ENCODE data around the gene AGPAT3. TPM values are rescaled to one million over a fixed set of nuclear protein-coding genes. Genes with fewer than 3 reads are reported as not detected.
A peak's percentile ranks its signal among the peaks of the same experiment; 100 is the strongest.

AGPAT3 gene, protein sequence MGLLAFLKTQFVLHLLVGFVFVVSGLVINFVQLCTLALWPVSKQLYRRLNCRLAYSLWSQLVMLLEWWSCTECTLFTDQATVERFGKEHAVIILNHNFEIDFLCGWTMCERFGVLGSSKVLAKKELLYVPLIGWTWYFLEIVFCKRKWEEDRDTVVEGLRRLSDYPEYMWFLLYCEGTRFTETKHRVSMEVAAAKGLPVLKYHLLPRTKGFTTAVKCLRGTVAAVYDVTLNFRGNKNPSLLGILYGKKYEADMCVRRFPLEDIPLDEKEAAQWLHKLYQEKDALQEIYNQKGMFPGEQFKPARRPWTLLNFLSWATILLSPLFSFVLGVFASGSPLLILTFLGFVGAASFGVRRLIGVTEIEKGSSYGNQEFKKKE
- 7.7 TPM for polyA plus RNA-seq (2013, experiment 1 of 2)
- polyA plus RNA-seq (2013, experiment 2 of 2) = 7.4 TPM

DNA sequence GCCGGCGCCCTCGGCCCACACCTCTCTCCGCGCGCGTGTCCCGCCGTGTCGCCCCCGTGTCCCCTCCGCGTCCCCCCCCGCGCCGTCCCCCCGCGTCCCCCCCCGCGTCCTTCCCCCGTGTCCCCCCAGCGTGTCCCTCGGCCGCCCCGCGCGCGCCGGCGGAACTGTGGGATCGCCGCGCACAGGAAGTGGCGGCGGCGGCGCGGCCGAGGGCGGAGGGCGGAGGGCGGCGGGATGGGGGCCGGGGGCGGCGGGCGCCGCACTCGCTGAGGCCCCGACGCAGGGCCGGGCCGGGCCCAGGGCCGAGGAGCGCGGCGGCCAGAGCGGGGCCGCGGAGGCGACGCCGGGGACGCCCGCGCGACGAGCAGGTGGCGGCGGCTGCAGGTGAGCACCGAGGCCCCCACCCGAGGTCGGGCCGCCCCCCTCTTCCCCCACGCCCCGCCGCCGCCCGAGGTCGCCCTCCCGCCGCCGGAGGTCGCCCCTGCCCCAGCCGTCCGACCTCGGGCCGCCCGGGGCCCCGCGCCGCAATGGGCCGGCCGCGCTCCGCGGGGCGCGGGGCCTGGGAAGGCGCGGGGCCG, at the start of gene AGPAT3:
TSS of gene AGPAT3 (plus strand) at position 262 of the 578 bp plus-strand sequence. CDS start 94,459 bp downstream, outside the sequence.
- peak within 1 kb of the TSS; percentile 88 for H3K18ac ChIP-seq (ENCODE audit: low read length)
- H3K4me1 ChIP-seq (ENCODE audit: control insufficient read depth in 2 of 2, insufficient read depth in 1 of 2, low read depth in 1 of 2, low read length in 2 of 2) = peaks cover 1 to 8% of the 10 kb centered on the region in 2 donors
- DNase-seq (ENCODE audit: low spot score) = no peak

DNA sequence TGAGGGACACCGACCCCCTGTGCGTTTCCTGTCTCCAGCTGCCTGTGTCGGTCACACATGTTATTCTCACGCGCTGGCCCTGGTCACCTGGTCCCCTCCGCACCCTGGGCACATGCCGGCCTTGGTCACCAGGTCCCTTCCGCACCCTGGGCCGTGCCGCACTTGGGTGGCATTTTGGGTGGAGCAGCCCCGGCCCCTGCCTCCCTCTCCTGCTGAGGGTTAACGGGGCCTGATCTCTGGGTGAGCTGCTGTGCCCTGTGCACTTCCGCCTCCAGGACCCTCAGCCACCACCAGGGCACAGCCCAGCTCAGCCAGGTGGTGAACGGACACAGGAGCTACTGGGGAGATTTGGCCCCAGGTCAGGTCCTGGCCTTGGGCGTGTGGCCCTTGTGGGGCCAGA, 49.0 kb upstream of the AGPAT3 start:
- no CpG with 5 or more reads among the region's 15 CpGs for WGBS, 2 donors (ENCODE audit: extremely low coverage in 2 of 2, insufficient read length in 2 of 2, insufficient replicate concordance in 1 of 2)
- H2AFZ ChIP-seq (ENCODE audit: low read length) = no peak overlapping the region

More for the DNA sequence above, at the start of gene AGPAT3:
- Histone ChIP-seq H3K27ac (replicated peaks; ENCODE audit: low read length) (no peak within 1 kb of the TSS), H3K79me1 (ENCODE audit: low read depth, low read length) (no peaks in the 10 kb centered on the region), H2BK120ac (ENCODE audit: low read depth, low read length) (no peak within 1 kb of the TSS), H4K8ac (ENCODE audit: low read depth, low read length) (no peak within 1 kb of the TSS), H2BK5ac (ENCODE audit: low read length) (peak within 1 kb of the TSS; percentile 29), H3K4ac (ENCODE audit: low read length) (no peak within 1 kb of the TSS), H3K4me3 (ENCODE audit: low read length in 2 of 2) (peak within 1 kb of the TSS; percentile 61 to 77), H2AK5ac (ENCODE audit: low read depth, low read length) (no peak within 1 kb of the TSS), H3K27me3 (ENCODE audit: control insufficient read depth in 3 of 3, insufficient read depth in 3 of 3, low read depth in 1 of 3, low read length in 3 of 3) (peaks cover 0 to 34% (median 0%) of the 10 kb centered on the region in 3 experiments), H4K91ac (ENCODE audit: low read depth, low read length, poor library complexity) (no peak within 1 kb of the TSS), H3K4me2 (ENCODE audit: insufficient read depth, low read length, poor library complexity, severe bottlenecking) (peak within 1 kb of the TSS; percentile 82), H2BK12ac (ENCODE audit: low read length) (no peak within 1 kb of the TSS), H3K9me3 (replicated peaks in 1 of 2; ENCODE audit: control insufficient read depth in 2 of 2, insufficient read depth in 1 of 2, low read depth in 1 of 2, low read length in 2 of 2) (no peaks in the 10 kb centered on the region), H3K9ac (ENCODE audit: low read depth, low read length, poor library complexity) (peak within 1 kb of the TSS; percentile 55), H2AFZ (ENCODE audit: low read length) (peak within 1 kb of the TSS; percentile 95), H3K14ac (ENCODE audit: low read length) (peak within 1 kb of the TSS; percentile 50), H3K36me3 (replicated peaks in 1 of 2; ENCODE audit: control insufficient read depth in 2 of 2, insufficient read depth in 2 of 2, low read length in 2 of 2) (peaks cover 0 to 31% of the 10 kb centered on the region in 2 donors), H3K23ac (ENCODE audit: low read depth, low read length, poor library complexity) (no peak within 1 kb of the TSS), H2BK15ac (ENCODE audit: low read length) (peak within 1 kb of the TSS; percentile 59)
- WGBS, 2 donors (ENCODE audit: extremely low coverage in 2 of 2, insufficient read length in 2 of 2, insufficient replicate concordance in 1 of 2) = no CpG with 5 or more reads among the region's 102 CpGs

GRCh38 chr21:43816611-43817071, 48.4 kb upstream of the AGPAT3 start:
- Histone ChIP-seq H2BK15ac (ENCODE audit: low read length) (peak overlapping the region; percentile 54), H3K18ac (ENCODE audit: low read length) (peak overlapping the region; percentile 80), H3K4me2 (ENCODE audit: insufficient read depth, low read length, poor library complexity, severe bottlenecking) (no peak overlapping the region), H3K9me3 (replicated peaks in 1 of 2; ENCODE audit: control insufficient read depth in 2 of 2, insufficient read depth in 1 of 2, low read depth in 1 of 2, low read length in 2 of 2) (peaks cover 3 to 6% of the 10 kb centered on the region in 2 donors), H3K27me3 (ENCODE audit: control insufficient read depth in 3 of 3, insufficient read depth in 3 of 3, low read depth in 1 of 3, low read length in 3 of 3) (no peaks in the 10 kb centered on the region), H3K4me3 (ENCODE audit: low read length in 2 of 2) (no peak overlapping the region), H2AFZ (ENCODE audit: low read length) (no peak overlapping the region), H3K4me1 (ENCODE audit: control insufficient read depth in 2 of 2, insufficient read depth in 1 of 2, low read depth in 1 of 2, low read length in 2 of 2) (peaks cover 5 to 8% of the 10 kb centered on the region in 2 donors), H3K79me1 (ENCODE audit: low read depth, low read length) (no peaks in the 10 kb centered on the region), H4K91ac (ENCODE audit: low read depth, low read length, poor library complexity) (no peak overlapping the region), H3K23ac (ENCODE audit: low read depth, low read length, poor library complexity) (peak overlapping the region; percentile 0), H3K14ac (ENCODE audit: low read length) (peak overlapping the region; percentile 0), H3K9ac (ENCODE audit: low read depth, low read length, poor library complexity) (no peak overlapping the region), H3K36me3 (replicated peaks in 1 of 2; ENCODE audit: control insufficient read depth in 2 of 2, insufficient read depth in 2 of 2, low read length in 2 of 2) (no peaks in the 10 kb centered on the region), H3K27ac (replicated peaks; ENCODE audit: low read length) (no peak overlapping the region), H2BK120ac (ENCODE audit: low read depth, low read length) (no peak overlapping the region), H4K8ac (ENCODE audit: low read depth, low read length) (no peak overlapping the region), H2BK5ac (ENCODE audit: low read length) (peak overlapping the region; percentile 82), H2AK5ac (ENCODE audit: low read depth, low read length) (peak overlapping the region; percentile 48), H3K4ac (ENCODE audit: low read length) (no peak overlapping the region), H2BK12ac (ENCODE audit: low read length) (peak overlapping the region; percentile 73)
- DNase-seq (ENCODE audit: low spot score) = no peak
- WGBS, 2 donors (ENCODE audit: extremely low coverage in 2 of 2, insufficient read length in 2 of 2, insufficient replicate concordance in 1 of 2) = no CpG with 5 or more reads among the region's 14 CpGs

More for the DNA sequence above, 49.0 kb upstream of the AGPAT3 start:
- Histone ChIP-seq H4K91ac (ENCODE audit: low read depth, low read length, poor library complexity) (peak overlapping the region; percentile 38), H2BK12ac (ENCODE audit: low read length) (no peak overlapping the region), H3K4me3 (ENCODE audit: low read length in 2 of 2) (no peak overlapping the region), H3K23ac (ENCODE audit: low read depth, low read length, poor library complexity) (no peak overlapping the region), H2BK120ac (ENCODE audit: low read depth, low read length) (no peak overlapping the region), H3K9me3 (replicated peaks in 1 of 2; ENCODE audit: control insufficient read depth in 2 of 2, insufficient read depth in 1 of 2, low read depth in 1 of 2, low read length in 2 of 2) (peaks cover 3 to 6% of the 10 kb centered on the region in 2 donors), H3K4me1 (ENCODE audit: control insufficient read depth in 2 of 2, insufficient read depth in 1 of 2, low read depth in 1 of 2, low read length in 2 of 2) (peaks cover 6 to 10% of the 10 kb centered on the region in 2 donors), H3K36me3 (replicated peaks in 1 of 2; ENCODE audit: control insufficient read depth in 2 of 2, insufficient read depth in 2 of 2, low read length in 2 of 2) (no peaks in the 10 kb centered on the region), H3K27ac (replicated peaks; ENCODE audit: low read length) (no peak overlapping the region), H3K18ac (ENCODE audit: low read length) (peak overlapping the region; percentile 50), H3K9ac (ENCODE audit: low read depth, low read length, poor library complexity) (no peak overlapping the region), H3K4ac (ENCODE audit: low read length) (peak overlapping the region; percentile 0), H2AK5ac (ENCODE audit: low read depth, low read length) (peak overlapping the region; percentile 48), H3K4me2 (ENCODE audit: insufficient read depth, low read length, poor library complexity, severe bottlenecking) (no peak overlapping the region), H2BK15ac (ENCODE audit: low read length) (no peak overlapping the region), H3K27me3 (ENCODE audit: control insufficient read depth in 3 of 3, insufficient read depth in 3 of 3, low read depth in 1 of 3, low read length in 3 of 3) (no peaks in the 10 kb centered on the region), H2BK5ac (ENCODE audit: low read length) (peak overlapping the region; percentile 48), H3K79me1 (ENCODE audit: low read depth, low read length) (no peaks in the 10 kb centered on the region), H3K14ac (ENCODE audit: low read length) (peak overlapping the region; percentile 75), H4K8ac (ENCODE audit: low read depth, low read length) (no peak overlapping the region)
- DNase-seq (ENCODE audit: low spot score) = no peak

Data from neuronal stem cell (in vitro differentiated cells).